H1 (cell line): ENCODE data around the gene CAPN1. TPM values are rescaled to one million over a fixed set of nuclear protein-coding genes. Genes with fewer than 3 reads are reported as not detected.

Experiments used
- CTCF ChIA-PET: fragments of 300-600 bp; sonication (Branson Sonifier 250); formaldehyde crosslinking; loops from one replicate; lab custom pipeline; 2021; ENCODE audit not compliant: partially characterized antibody; lab: Charles Lee
- POLR2A ChIA-PET: fragments of 300-600 bp; sonication (Branson Sonifier 250); formaldehyde crosslinking; loops from one replicate; lab custom pipeline; 2021; ENCODE audit warnings: inconsistent platforms; ENCODE audit not compliant: partially characterized antibody; lab: Charles Lee
- DNase-seq, 2 experiments: peaks; one replicate each; pipeline versions ENCODE4 v3.0.0 to v3.0.0-alpha.2; 2010 to 2022; ENCODE audit warnings: low spot score in 2 of 2, low read depth in 1 of 2, mixed read lengths in 1 of 2
- FAIRE-seq: peaks from 2 replicates; lab custom pipeline; 2011; peaks lifted over from hg19 to GRCh38; lab: Jason Lieb, UNC
- H2AFZ ChIP-seq: 2 replicates; pipeline ENCODE4 v1.8.1; 2012; ENCODE audit warnings: low read length, inconsistent platforms
- H2AK5ac ChIP-seq: 2 replicates; pipeline ENCODE4 v1.6.1; 2013; ENCODE audit warnings: low read depth, low read length
- H2BK120ac ChIP-seq: replicated peaks from 2 replicates; pipeline ENCODE3; 2013; ENCODE audit warnings: low read depth, low read length, inconsistent platforms
- H2BK12ac ChIP-seq: 2 replicates; pipeline ENCODE4 v1.6.1; 2013; ENCODE audit warnings: low read depth, low read length
- H2BK15ac ChIP-seq: 2 replicates; pipeline ENCODE4 v1.6.1; 2013; ENCODE audit warnings: low read length
- H2BK20ac ChIP-seq: 2 replicates; pipeline ENCODE4 v1.6.1; 2013; ENCODE audit warnings: low read length
- H2BK5ac ChIP-seq: 2 replicates; pipeline ENCODE4 v1.6.1; 2013; ENCODE audit warnings: low read depth, low read length
- H3K14ac ChIP-seq: 2 replicates; pipeline ENCODE4 v1.6.1; 2013; ENCODE audit warnings: inconsistent platforms; ENCODE audit not compliant: insufficient read length
- H3K18ac ChIP-seq: 2 replicates; pipeline ENCODE4 v1.6.1; 2013; ENCODE audit warnings: low read length; ENCODE audit errors: extremely low read depth
- H3K23ac ChIP-seq: 2 replicates; pipeline ENCODE4 v1.6.1; 2013; ENCODE audit warnings: inconsistent platforms; ENCODE audit not compliant: insufficient read length
- H3K23me2 ChIP-seq: 2 replicates; pipeline ENCODE4 v1.6.1; 2013; ENCODE audit warnings: low read depth, low read length
- H3K27ac ChIP-seq: 2 replicates; pipeline ENCODE4 v1.6.1; 2011; ENCODE audit warnings: low read depth, low read length, inconsistent platforms
- H3K27me3 ChIP-seq, 4 experiments: replicated peaks in 1 of 4; 1 replicate in 1 of 4; 2 replicates in 3 of 4; pipeline versions ENCODE4 v1.6.1 to v1.8.1; 2011 to 2013; ENCODE audit warnings: low read length in 3 of 4, mild to moderate bottlenecking in 3 of 4, inconsistent platforms in 2 of 4, mixed read lengths in 2 of 4, moderate library complexity in 1 of 4; ENCODE audit not compliant: control insufficient read depth in 3 of 4, insufficient read depth in 3 of 4; ENCODE audit errors: extremely low read depth in 1 of 4
- H3K36me3 ChIP-seq, 4 experiments: 2 replicates each; pipeline versions ENCODE4 v1.6.1 to v1.8.1; 2011 to 2013; ENCODE audit warnings: mild to moderate bottlenecking in 4 of 4, low read length in 3 of 4, moderate library complexity in 2 of 4, control low read depth in 1 of 4, inconsistent platforms in 1 of 4; ENCODE audit not compliant: insufficient read depth in 4 of 4, control insufficient read depth in 2 of 4
- H3K4ac ChIP-seq: replicated peaks from 2 replicates; pipeline ENCODE3; 2013; ENCODE audit warnings: low read length, low read depth, mixed read lengths, inconsistent platforms; ENCODE audit not compliant: insufficient read length
- H3K4me1 ChIP-seq, 4 experiments: replicated peaks in 1 of 4; 1 replicate in 1 of 4; 2 replicates in 3 of 4; pipeline versions ENCODE4 v1.6.1 to v1.8.1; 2011 to 2013; ENCODE audit warnings: low read length in 3 of 4, inconsistent platforms in 2 of 4, mixed read lengths in 1 of 4; ENCODE audit not compliant: insufficient read depth in 4 of 4, control insufficient read depth in 3 of 4
- H3K4me2 ChIP-seq, 2 experiments: 2 replicates each; pipeline versions ENCODE4 v1.6.1 to v1.8.1; 2011 to 2013; ENCODE audit warnings: low read depth in 2 of 2, low read length in 2 of 2, control low read depth in 1 of 2, inconsistent platforms in 1 of 2, mild to moderate bottlenecking in 1 of 2; ENCODE audit not compliant: insufficient read depth in 1 of 2
- H3K4me3 ChIP-seq, 4 experiments: fragments of 200-600, 300-600 bp in 1 of 4; sonication (generic), shearing (Covaris generic), sonication (Bioruptor Twin) in 1 of 4; 2 replicates each; pipeline versions ENCODE4 v1.5.1 to v1.8.1; 2011 to 2016; ENCODE audit warnings: low read length in 4 of 4, low read depth in 3 of 4, control low read depth in 2 of 4, inconsistent platforms in 2 of 4, mild to moderate bottlenecking in 2 of 4, mixed read lengths in 1 of 4, moderate library complexity in 1 of 4; ENCODE audit not compliant: insufficient read depth in 2 of 4; ENCODE audit errors: extremely low read depth in 1 of 4
- H3K56ac ChIP-seq: replicated peaks from 2 replicates; pipeline ENCODE3; 2013; ENCODE audit warnings: low read depth, mild to moderate bottlenecking, mixed read lengths, low read length, inconsistent platforms; ENCODE audit not compliant: insufficient read length
- H3K79me1 ChIP-seq: 2 replicates; pipeline ENCODE4 v1.6.1; 2013; ENCODE audit warnings: low read depth, low read length, control low read depth
- H3K79me2 ChIP-seq, 2 experiments: 2 replicates each; pipeline versions ENCODE4 v1.6.1 to v1.8.1; 2012 to 2013; ENCODE audit warnings: low read length in 2 of 2, mild to moderate bottlenecking in 2 of 2, inconsistent platforms in 1 of 2; ENCODE audit not compliant: insufficient read depth in 2 of 2, control insufficient read depth in 1 of 2
- H3K9ac ChIP-seq, 4 experiments: replicated peaks in 1 of 4; 1 replicate in 1 of 4; 2 replicates in 3 of 4; pipeline versions ENCODE4 v1.6.1 to v1.8.1; 2011 to 2013; ENCODE audit warnings: low read depth in 3 of 4, low read length in 3 of 4, control low read depth in 2 of 4, mild to moderate bottlenecking in 2 of 4, moderate library complexity in 2 of 4, inconsistent platforms in 1 of 4; ENCODE audit errors: extremely low read depth in 1 of 4
- H3K9me3 ChIP-seq, 2 experiments: 2 replicates each; pipeline versions ENCODE4 v1.6.1 to v1.8.1; 2012 to 2013; ENCODE audit warnings: mild to moderate bottlenecking in 2 of 2, moderate library complexity in 2 of 2, control low read depth in 1 of 2, inconsistent platforms in 1 of 2, low read depth in 1 of 2, low read length in 1 of 2, mixed read lengths in 1 of 2; ENCODE audit not compliant: insufficient read depth in 2 of 2
- H4K20me1 ChIP-seq, 2 experiments: replicated peaks in 1 of 2; 2 replicates each; pipeline versions ENCODE3 to v1.8.1; 2011 to 2013; ENCODE audit warnings: inconsistent platforms in 2 of 2, low read length in 2 of 2, mild to moderate bottlenecking in 1 of 2; ENCODE audit not compliant: insufficient read depth in 2 of 2, control insufficient read depth in 1 of 2
- H4K5ac ChIP-seq: 2 replicates; pipeline ENCODE4 v1.6.1; 2013; ENCODE audit warnings: low read length, low read depth, mixed read lengths, inconsistent platforms; ENCODE audit not compliant: insufficient read length
- H4K8ac ChIP-seq: 2 replicates; pipeline ENCODE4 v1.8.0; 2013; ENCODE audit warnings: mild to moderate bottlenecking, moderate library complexity, low read length, inconsistent platforms; ENCODE audit not compliant: insufficient read depth; ENCODE audit errors: extremely low read depth
- H4K91ac ChIP-seq: replicated peaks from 2 replicates; pipeline ENCODE3; 2013; ENCODE audit warnings: low read length, mixed read lengths, inconsistent platforms; ENCODE audit not compliant: insufficient read length
- CBX8 ChIP-seq: fragments of 300-800, 300-1000 bp; sonication (generic); IDR thresholded peaks from 2 replicates; pipeline ENCODE4 v1.7.1; 2016; ENCODE audit warnings: low read depth, low read length, borderline replicate concordance
- CEBPB ChIP-seq: IDR thresholded peaks from 2 replicates; pipeline ENCODE4 v1.6.1; 2012; ENCODE audit warnings: low read depth, low read length
- EGR1 ChIP-seq: IDR thresholded peaks from 2 replicates; pipeline ENCODE4 v1.6.1; 2011; ENCODE audit warnings: low read depth, low read length, borderline replicate concordance
- KDM4A ChIP-seq: IDR thresholded peaks from one replicate; pipeline ENCODE4 v1.7.1; 2012; ENCODE audit warnings: low read depth, mild to moderate bottlenecking, moderate library complexity, low read length, inconsistent platforms; ENCODE audit not compliant: severe bottlenecking
- MAFK ChIP-seq: IDR thresholded peaks from 2 replicates; pipeline ENCODE4 v1.6.1; 2012; ENCODE audit warnings: low read depth, mild to moderate bottlenecking, improper control_type of control experiment, low read length
- POLR2A ChIP-seq, 2 experiments: IDR thresholded peaks; 1 replicate in 1 of 2; 2 replicates in 1 of 2; pipeline ENCODE4 v1.6.1; 2011; ENCODE audit warnings: low read depth in 2 of 2, low read length in 2 of 2, mild to moderate bottlenecking in 2 of 2; ENCODE audit errors: control extremely low read depth in 1 of 2
- SIN3A ChIP-seq, 2 experiments: IDR thresholded peaks in 1 of 2; conservative IDR thresholded peaks in 1 of 2; 2 replicates each; pipeline ENCODE4 v1.6.1; 2011 to 2012; ENCODE audit warnings: low read length in 2 of 2, improper control_type of control experiment in 1 of 2, low read depth in 1 of 2, mild to moderate bottlenecking in 1 of 2
- SIX5 ChIP-seq: IDR thresholded peaks from 2 replicates; pipeline ENCODE4 v1.6.1; 2011; ENCODE audit warnings: mild to moderate bottlenecking, low read depth, low read length
- TAF7 ChIP-seq: optimal IDR thresholded peaks from 2 replicates; pipeline ENCODE3; 2011; ENCODE audit warnings: low read depth, mild to moderate bottlenecking, inconsistent platforms, low read length, moderate library complexity, borderline replicate concordance
- WGBS, 2 experiments: shearing (Covaris generic) in 1 of 2; methylation state at CpG; one replicate each; pipeline versions ENCODE4 v1.1.6 to v1.1.7; 2013 to 2015; ENCODE audit warnings: low lambda C conversion rate in 2 of 2, mixed read lengths in 2 of 2, inconsistent platforms in 1 of 2, low coverage in 1 of 2, missing lambda C conversion rate in 1 of 2; ENCODE audit not compliant: insufficient replicate concordance in 2 of 2, insufficient coverage in 1 of 2, insufficient read length in 1 of 2; ENCODE audit errors: extremely low coverage in 1 of 2, missing lambda C conversion rate in 1 of 2; 5-methylcytosine and 5-hydroxymethylcytosine counted together
- polyA plus RNA-seq, 7 experiments: library from polyadenylated mRNA; depleted of rRNA in 3 of 7; stranded (reverse) in 5 of 7; unstranded in 2 of 7; fragments of >200 nt in 5 of 7; fragments of 200-250 nt in 2 of 7; gene quantifications; 1 replicate in 5 of 7; 2 replicates in 1 of 7; 4 replicates in 1 of 7; pipeline versions ENCODE4 v1.2.1 to v1.2.3, GENCODE V29; 2011 to 2013; ENCODE audit warnings: missing spikeins in 2 of 7, mixed read lengths in 2 of 7
- total RNA-seq: library from RNA; stranded (reverse); fragmentation: NEBNext Ultra II Directional; extraction: Animal tissue kit (Norgen Biotek cat#: 25700); gene quantifications from 2 replicates; pipeline ENCODE4 v1.2.1, GENCODE V29; 2021

CAPN1 gene
- total and polyA plus RNA-seq, 2 of the 8 experiments (the other 6 are each of a cell fraction or from before 2014, with no cell fraction given): 194 to 233 TPM

DNA sequence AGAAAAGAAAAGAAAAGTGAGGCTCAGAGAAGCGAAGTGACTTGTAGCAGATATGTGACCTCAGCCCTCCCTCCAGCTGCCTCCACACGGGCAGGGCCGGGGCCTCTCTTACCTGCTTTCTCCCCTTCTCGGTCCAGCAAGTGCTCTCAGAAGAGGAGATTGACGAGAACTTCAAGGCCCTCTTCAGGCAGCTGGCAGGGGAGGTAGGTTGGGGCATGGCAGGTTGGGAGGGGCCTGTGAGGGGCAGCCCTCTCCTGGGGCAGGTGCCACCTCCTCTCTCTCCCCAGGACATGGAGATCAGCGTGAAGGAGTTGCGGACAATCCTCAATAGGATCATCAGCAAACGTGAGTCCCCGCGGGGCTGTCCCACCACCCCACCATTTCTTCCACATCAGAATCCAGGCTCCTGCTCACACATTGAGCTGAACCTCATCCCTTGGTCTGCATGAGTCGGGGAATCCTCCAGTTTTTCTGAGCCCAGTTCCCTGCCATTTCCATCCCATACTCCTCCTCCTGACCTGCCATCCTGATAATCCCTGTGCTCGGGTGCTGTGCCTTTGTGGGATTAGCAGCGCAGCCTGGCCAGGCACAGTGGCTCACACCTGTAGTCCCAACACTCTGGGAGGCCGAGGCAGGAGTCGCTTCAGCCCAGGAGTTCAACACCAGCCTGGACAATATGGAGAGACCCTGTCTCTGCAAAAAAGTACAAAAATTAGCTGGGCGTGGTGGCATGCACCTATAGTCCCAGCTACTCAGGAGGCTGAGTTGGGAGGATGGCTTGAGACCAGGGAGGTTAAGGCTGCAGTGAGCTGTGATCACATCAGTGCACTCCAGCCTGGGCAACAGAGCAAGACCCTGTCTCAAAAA lies 26.4 kb downstream of the CAPN1 start:
- Histone ChIP-seq H4K5ac (no peak overlapping the region), H3K79me2 (no peaks in the 10 kb centered on the region), H3K4ac (no peak overlapping the region), H3K4me3 (no peak overlapping the region), H3K9ac (no peak overlapping the region), H2BK120ac (no peak overlapping the region), H2BK12ac (no peak overlapping the region), H2AK5ac (no peak overlapping the region), H3K36me3 (peaks cover 29 to 63% (median 48%) of the 10 kb centered on the region in 4 experiments), H4K20me1 (no peaks in the 10 kb centered on the region), H3K14ac (no peak overlapping the region), H2AFZ (no peak overlapping the region), H3K56ac (no peak overlapping the region), H3K4me2 (no peak overlapping the region), H3K9me3 (no peaks in the 10 kb centered on the region), H3K18ac (no peak overlapping the region), H4K8ac (no peak overlapping the region; the same call in 1 of the 2 replicates), H4K91ac (no peak overlapping the region), H3K23ac (no peak overlapping the region), H3K23me2 (no peaks in the 10 kb centered on the region), H2BK15ac (no peak overlapping the region), H3K27me3 (no peaks in the 10 kb centered on the region), H3K27ac (peak overlapping the region; percentile 27; the same call in 1 of the 2 replicates), H2BK5ac (no peak overlapping the region), H2BK20ac (no peak overlapping the region), H3K4me1 (peaks cover 5 to 32% (median 25%) of the 10 kb centered on the region in 4 experiments), H3K79me1 (no peaks in the 10 kb centered on the region)
- 91% methylated on average over 16 of the region's 16 CpGs; no CpG with 5 or more reads in 1 of the 2 experiments for WGBS, 2 experiments
- POLR2A ChIA-PET: interaction anchor here (0.7 to 13.9 kb wide), 7 partner anchors 17 to 103 kb away, joined by 3 to 324 read pairs (median 4); partner anchors contain the start of gene ZNHIT2
- CTCF ChIA-PET: interaction anchor here (0.6 to 11.9 kb wide), 8 partner anchors 11 to 107 kb away, joined by 3 to 184 read pairs (median 4); no protein-coding TSS in a partner anchor
- TF ChIP-seq TAF7 (no peak), SIX5 (no peak), KDM4A (no peak), EGR1 (no peak), SIN3A (conservative IDR thresholded peaks at IDR 0.05 in 1 of 2, IDR thresholded peaks at IDR 0.05 in 1 of 2; ENCODE audit: low read depth in 1 of 2, low read length in 2 of 2) (no peak), POLR2A (IDR thresholded peaks at IDR 0.05; ENCODE audit: control extremely low read depth in 1 of 2, low read depth in 2 of 2, low read length in 2 of 2) (no peak), CEBPB (no peak), CBX8 (no peak), MAFK (no peak)
- DNase-seq: no peak
- no peak for FAIRE-seq
